ENCODE measurements around the gene CDK10.
A peak's percentile ranks its signal among the peaks of the same experiment; 100 is the strongest.

Gene CDK10

GRCh38 chr16:89710709-89711564 is 24.4 kb downstream of the CDK10 start:
- DNase-seq (ENCODE audit: low read depth in 3 of 3, low spot score in 1 of 3) = no peak

GRCh38 chr16:89711601-89712273 is 25.2 kb downstream of the CDK10 start:
- DNase-seq (ENCODE audit: low read depth in 3 of 3, low spot score in 1 of 3) = peak in 2 of 3 donors; percentile 57 to 69

- no peak for DNase-seq (ENCODE audit: low read depth in 3 of 3, low spot score in 1 of 3)
Measured at GRCh38 chr16:89712274-89712781, 25.8 kb downstream of the CDK10 start.

DNA sequence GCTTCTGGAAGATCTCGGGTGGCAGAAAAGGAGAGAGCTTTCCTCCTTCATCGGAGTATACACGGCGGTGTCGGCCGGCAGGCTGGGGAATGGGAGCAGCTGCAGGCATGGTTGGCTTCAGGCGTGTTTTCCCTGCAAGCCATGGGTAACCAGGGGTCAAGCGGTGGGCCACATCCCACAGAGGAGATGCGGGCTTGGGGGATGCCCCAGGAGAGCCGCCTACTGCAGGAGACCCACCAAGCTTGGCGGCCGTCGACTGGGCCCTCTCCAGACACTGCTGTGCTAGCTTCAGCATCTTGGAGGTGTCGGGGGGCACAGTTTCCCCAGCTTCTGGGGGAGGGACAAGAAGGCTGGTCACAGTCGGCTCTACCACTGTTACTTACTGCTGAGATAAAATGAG is 30.0 kb downstream of the CDK10 start:
- DNase-seq (ENCODE audit: low read depth in 3 of 3, low spot score in 1 of 3) = no peak

- DNase-seq (ENCODE audit: low read depth in 3 of 3, low spot score in 1 of 3) = no peak
Measured at GRCh38 chr16:89716916-89717687, 30.6 kb downstream of the CDK10 start.

- no peak for DNase-seq (ENCODE audit: low read depth in 3 of 3, low spot score in 1 of 3)
Measured at GRCh38 chr16:89717688-89718505, 31.4 kb downstream of the CDK10 start.

DNA sequence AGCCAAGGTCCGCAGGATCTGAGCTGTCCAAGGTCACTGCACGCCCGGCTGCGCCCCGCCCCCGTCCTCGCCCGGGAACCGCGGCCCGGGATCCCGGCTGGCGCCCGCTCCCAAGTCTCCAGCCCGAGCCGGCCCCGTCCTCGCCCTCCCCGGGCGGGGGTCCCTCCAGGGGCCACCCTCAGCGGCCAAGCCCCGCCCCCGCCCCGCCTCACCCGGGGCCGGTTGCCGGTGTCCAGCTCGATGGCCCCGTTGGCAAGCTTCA is 34.0 kb downstream of the CDK10 start:
- DNase-seq (ENCODE audit: low read depth in 3 of 3, low spot score in 1 of 3) = no peak

GRCh38 chr16:89720813-89721545 is 34.5 kb downstream of the CDK10 start, which contains the start of the genes VPS9D1 and ZNF276:
Gene VPS9D1, minus strand, starts transcription at chr16:89720898. Its CDS starts 37 bp downstream, at chr16:89720861.
Gene ZNF276, plus strand, starts transcription at chr16:89721537. Its CDS starts 104 bp downstream, at chr16:89721641.
- peak in 2 of 3 donors; percentile 69 to 80 for DNase-seq (ENCODE audit: low read depth in 3 of 3, low spot score in 1 of 3)

DNA sequence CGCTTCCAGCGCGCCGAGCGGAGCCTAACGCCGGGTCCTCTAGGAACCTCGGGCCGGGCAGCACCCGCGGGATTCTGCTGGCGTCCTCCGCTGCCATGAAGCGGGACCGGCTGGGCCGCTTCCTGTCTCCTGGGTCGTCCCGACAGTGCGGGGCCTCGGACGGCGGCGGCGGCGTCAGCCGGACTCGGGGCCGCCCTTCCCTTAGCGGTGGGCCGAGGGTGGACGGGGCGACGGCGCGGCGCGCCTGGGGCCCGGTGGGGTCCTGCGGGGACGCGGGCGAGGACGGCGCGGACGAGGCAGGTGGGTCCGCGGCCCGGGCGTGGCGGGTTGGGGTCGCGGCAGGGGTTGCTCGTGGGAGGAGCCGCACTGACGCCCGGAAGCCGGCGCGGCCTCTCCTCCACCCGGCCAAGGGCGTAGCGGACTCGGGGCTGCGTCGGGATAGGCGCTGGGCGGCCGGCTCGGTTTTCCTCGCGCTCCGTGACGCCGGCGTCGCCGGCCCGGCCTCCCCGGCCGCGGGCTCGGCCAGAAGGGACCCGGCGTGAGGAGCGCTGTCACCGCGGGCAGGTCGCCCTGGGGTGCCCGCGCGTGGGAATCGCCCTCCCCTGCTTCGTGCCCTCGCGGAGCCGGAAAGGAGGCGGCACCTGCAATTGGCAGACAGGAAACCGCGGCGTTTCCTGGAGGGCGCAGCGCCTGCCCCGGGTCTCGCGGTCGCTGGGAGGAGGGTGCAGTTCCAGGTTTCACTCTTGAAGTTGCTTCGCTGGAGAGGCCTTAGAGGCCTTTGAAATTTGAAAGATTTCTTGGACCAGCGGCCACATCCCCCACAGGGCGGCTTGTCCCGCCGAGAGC is 35.3 kb downstream of the CDK10 start:
- DNase-seq (ENCODE audit: low read depth in 3 of 3, low spot score in 1 of 3) = peak; percentile 64 to 77 (median 77)

DNA sequence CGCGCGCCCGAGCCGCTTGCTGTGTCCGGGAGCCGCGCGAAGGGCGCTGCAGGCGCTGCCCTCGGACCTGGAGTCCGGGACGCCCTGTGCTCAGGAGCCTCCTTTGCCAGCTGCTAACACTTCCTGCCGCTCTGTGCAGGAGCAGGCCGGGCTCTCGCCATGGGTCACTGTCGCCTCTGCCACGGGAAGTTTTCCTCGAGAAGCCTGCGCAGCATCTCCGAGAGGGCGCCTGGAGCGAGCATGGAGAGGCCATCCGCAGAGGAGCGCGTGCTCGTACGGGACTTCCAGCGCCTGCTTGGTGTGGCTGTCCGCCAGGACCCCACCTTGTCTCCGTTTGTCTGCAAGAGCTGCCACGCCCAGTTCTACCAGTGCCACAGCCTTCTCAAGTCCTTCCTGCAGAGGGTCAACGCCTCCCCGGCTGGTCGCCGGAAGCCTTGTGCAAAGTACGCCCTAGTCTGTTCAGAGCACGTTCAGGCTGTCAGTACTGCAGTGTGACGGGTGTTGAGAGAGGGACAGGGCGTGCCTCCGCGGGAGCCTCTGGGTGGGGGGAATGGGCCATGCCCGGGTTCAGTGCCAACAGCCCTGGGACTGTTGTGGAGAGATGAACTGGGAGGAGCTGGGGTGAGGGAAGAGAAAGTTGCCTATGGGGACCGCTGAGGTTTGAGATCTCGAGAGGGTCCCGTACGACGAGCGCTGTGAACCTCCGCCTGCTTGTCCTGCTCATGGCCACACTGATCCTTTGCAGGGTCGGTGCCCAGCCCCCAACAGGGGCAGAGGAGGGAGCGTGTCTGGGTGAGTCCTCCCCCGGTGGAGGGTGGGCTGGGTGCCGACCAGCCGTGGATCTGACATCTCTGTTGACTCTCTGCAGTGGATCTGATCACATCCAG is 36.1 kb downstream of the CDK10 start:
- peak; percentile 42 to 69 (median 44) for DNase-seq (ENCODE audit: low read depth in 3 of 3, low spot score in 1 of 3)

GRCh38 chr16:89723279-89724250 is 37.1 kb downstream of the CDK10 start:
- peak in 2 of 3 donors; percentile 40 to 54 for DNase-seq (ENCODE audit: low read depth in 3 of 3, low spot score in 1 of 3)

- DNase-seq (ENCODE audit: low read depth in 3 of 3, low spot score in 1 of 3) = no peak
Measured at GRCh38 chr16:89727406-89728120, 41.1 kb downstream of the CDK10 start.

DNA sequence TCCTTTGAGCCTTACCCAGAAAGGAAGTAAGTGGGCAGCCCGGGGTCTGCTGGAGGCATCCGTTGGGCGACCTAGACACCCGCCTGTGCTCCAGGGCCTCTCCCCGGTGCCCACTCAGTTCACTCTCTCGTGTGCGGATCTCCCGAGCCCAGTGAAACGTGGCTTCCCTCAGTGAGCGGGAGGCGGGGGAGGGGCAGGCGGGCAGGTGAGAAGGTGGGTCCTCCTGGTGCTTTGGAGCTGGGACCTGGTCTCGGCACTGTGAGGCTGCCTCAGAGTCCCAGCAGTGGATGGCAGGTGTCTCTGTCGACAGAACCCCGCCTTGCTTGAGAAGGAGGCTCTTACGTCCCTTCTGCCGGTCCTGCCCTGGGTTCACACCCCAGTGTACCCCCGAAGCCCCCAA is 42.8 kb downstream of the CDK10 start:
- DNase-seq (ENCODE audit: low read depth in 3 of 3, low spot score in 1 of 3) = no peak

DNA sequence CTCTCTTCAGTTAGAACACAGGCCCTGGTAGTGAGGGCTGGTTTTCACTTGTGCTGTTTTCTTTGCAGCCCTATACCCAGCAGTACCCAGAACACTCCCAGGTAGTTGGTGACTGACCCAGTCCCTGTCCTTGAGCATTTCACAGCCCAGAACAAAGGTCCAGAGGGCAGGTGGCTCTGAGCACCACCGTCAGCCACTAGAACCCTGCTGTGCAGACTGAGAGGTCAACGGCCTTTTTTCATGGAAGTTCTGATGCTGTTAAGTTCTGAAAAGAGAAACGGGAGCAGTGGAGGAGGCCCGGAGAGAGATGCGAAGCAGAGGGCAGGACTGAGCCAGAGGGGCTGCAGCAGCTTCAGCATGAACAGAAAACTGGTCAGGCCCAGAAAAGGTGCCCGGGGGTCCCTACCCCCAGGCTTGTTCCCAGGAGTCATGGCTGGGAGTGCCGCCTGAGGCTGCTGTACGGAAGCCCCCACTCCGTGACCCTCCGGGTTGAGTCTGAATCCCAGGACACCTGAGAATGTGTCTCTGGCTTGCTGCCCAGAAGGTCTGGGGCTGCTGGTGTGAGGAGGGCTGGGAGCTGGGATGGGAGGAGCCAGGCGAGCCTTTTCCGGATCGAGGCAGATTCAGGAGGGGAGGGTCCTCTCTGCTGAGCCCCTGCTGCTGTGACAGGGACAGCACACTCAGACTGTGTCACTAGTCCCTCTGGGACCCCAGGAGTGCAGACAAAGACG is 43.5 kb downstream of the CDK10 start:
- DNase-seq (ENCODE audit: low read depth in 3 of 3, low spot score in 1 of 3) = no peak

DNA sequence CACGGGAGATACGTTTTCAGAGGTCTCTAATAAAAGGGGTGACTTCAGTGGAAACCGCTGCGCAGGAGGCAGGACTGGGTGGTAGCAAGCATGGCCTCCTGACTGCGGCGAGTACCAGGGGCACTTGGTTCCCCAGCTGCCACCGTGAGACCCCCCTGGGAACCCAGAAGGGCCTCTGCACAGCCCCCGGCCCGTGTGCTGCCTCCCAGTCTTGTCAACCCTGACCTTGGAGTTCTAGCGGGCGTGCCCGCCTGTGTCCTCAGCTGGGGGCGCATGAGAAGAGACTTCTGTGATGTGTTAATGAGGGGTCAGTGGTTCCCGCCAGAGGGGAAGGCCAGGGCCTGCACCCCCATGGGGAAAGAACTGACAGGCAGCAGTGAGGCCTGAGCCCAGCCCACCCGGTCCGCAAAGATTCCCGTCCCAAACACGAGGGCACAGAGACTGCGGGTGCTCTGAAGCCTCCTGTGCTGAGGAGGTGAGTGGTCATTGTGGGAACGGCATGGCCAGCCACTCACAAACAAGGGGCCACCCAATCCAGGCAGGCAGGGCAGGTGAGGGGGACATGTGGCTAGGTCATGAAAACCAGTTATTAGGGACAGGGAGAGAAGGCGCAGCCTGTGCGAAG is 44.2 kb downstream of the CDK10 start:
- DNase-seq (ENCODE audit: low read depth in 3 of 3, low spot score in 1 of 3) = no peak

All from stimulated activated CD4-positive, alpha-beta T cell treated with anti-CD3 and anti-CD28 coated beads, TNF-alpha, amount 100 ng/mL, for 1 hour (primary cell).